Measurements from ENCODE around the gene SYS1. TPM values are rescaled to one million over a fixed set of nuclear protein-coding genes. Genes with fewer than 3 reads are reported as not detected.

The SYS1 gene
- 10 to 100 TPM; 28.2 to 48.4 (median 42.5) TPM for total RNA-seq

DNA sequence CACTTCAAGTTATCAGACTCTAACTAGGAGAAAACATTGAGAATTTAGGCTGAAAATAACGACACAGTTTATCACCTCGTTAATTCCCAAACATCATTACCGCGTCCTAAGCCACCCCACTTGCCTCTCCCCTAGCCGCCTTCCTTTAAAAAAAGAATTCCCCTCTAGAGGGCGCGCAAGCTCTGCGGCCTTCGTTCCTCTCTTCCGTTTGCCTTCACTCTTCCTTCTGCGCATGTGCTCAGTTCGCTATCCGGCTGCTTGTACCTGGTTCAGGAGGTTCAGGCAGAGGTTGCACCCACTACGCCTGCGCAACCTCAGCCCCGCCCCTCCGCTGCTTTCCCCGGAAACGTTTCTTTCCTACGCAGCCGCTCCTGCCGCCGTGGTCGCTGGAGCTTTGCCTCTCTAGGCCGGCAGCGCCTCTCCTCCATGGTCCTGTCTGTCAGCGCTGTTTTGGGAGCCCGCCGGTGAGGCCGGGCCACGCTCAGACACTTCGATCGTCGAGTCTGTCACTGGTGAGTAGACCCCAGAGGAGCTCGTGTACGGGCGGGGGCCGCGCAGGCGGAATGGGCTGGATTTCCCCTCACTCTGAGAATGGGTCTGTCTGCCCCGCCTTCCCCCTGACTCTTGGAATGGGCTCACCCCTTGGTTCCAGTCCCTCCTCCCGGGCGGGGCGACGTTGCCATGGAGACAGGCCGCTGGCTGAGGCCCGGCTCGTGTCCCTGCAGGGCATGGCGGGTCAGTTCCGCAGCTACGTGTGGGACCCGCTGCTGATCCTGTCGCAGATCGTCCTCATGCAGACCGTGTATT, at the start of gene SYS1:
SYS1 (plus strand) TSS at position 353 of the 807 bp plus-strand sequence; CDS start at position 729, 376 bp downstream.
- H3K27ac ChIP-seq (replicated peaks in 1 of 4) = peak within 1 kb of the TSS; percentile 91 to 96 (median 93)
- peak within 1 kb of the TSS; percentile 69 to 73 (median 69) for H3K4me3 ChIP-seq
- H3K36me3 ChIP-seq = peaks cover 22 to 32% (median 27%) of the 10 kb centered on the region in 4 donors
- intact Hi-C loops (cut with DNase I) = no loop called here
- H3K4me1 ChIP-seq = peaks cover 37 to 59% (median 52%) of the 10 kb centered on the region in 4 donors
- WGBS = under 1% methylated on average over 44 of the region's 55 CpGs
- peak; percentile 99 for DNase-seq (ENCODE audit: extremely low spot score)
- TF ChIP-seq, protein P1, sequence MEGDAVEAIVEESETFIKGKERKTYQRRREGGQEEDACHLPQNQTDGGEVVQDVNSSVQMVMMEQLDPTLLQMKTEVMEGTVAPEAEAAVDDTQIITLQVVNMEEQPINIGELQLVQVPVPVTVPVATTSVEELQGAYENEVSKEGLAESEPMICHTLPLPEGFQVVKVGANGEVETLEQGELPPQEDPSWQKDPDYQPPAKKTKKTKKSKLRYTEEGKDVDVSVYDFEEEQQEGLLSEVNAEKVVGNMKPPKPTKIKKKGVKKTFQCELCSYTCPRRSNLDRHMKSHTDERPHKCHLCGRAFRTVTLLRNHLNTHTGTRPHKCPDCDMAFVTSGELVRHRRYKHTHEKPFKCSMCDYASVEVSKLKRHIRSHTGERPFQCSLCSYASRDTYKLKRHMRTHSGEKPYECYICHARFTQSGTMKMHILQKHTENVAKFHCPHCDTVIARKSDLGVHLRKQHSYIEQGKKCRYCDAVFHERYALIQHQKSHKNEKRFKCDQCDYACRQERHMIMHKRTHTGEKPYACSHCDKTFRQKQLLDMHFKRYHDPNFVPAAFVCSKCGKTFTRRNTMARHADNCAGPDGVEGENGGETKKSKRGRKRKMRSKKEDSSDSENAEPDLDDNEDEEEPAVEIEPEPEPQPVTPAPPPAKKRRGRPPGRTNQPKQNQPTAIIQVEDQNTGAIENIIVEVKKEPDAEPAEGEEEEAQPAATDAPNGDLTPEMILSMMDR (IDR thresholded peaks at IDR 0.05) = peak; percentile 87 to 96 (median 93)
- TF ChIP-seq POLR2AphosphoS5 (IDR thresholded peaks at IDR 0.05) (peak; percentile 98), EP300 (IDR thresholded peaks at IDR 0.05) (no peak), POLR2A (IDR thresholded peaks at IDR 0.05; ENCODE audit: low read depth) (peak; percentile 73)
- H3K27me3 ChIP-seq = no peaks in the 10 kb centered on the region
- no peaks in the 10 kb centered on the region for H3K9me3 ChIP-seq

DNA sequence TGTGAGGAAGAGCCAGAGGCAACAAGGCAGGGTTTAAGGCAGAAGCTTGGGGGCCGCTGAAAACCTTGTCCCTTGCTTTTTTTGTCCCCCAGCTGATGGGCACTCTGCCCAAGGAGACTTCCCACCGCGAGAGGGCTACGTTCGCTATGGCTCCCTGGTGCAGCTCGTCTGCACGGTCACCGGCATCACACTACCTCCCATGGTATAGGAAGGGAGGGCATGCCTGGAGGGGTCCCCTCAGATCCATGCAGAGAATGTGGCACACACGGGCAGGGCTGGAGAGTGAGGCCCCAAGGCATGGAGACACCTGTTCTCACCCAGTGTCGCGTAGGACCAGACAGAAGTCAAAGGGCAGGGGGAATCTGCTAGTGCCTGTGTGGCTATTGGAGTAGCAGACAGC, 49.0 kb upstream of the SYS1 start:
- no peak for DNase-seq (ENCODE audit: extremely low spot score)
- Histone ChIP-seq H3K27me3 (peaks cover 0 to 79% (median 17%) of the 10 kb centered on the region in 4 donors), H3K27ac (replicated peaks in 1 of 4) (no peak overlapping the region), H3K4me1 (peaks cover 0 to 17% (median 7%) of the 10 kb centered on the region in 4 donors), H3K9me3 (no peaks in the 10 kb centered on the region), H3K36me3 (no peaks in the 10 kb centered on the region), H3K4me3 (no peak overlapping the region)
- TF ChIP-seq, protein P1 (IDR thresholded peaks at IDR 0.05) = no peak
- TF ChIP-seq POLR2AphosphoS5 (IDR thresholded peaks at IDR 0.05) = no peak
- no peak for TF ChIP-seq EP300 (IDR thresholded peaks at IDR 0.05)
- TF ChIP-seq POLR2A (IDR thresholded peaks at IDR 0.05; ENCODE audit: low read depth) = no peak
- intact Hi-C loops (cut with DNase I) = no loop called here
- WGBS = 85% methylated on average over 11 of the region's 11 CpGs

DNA sequence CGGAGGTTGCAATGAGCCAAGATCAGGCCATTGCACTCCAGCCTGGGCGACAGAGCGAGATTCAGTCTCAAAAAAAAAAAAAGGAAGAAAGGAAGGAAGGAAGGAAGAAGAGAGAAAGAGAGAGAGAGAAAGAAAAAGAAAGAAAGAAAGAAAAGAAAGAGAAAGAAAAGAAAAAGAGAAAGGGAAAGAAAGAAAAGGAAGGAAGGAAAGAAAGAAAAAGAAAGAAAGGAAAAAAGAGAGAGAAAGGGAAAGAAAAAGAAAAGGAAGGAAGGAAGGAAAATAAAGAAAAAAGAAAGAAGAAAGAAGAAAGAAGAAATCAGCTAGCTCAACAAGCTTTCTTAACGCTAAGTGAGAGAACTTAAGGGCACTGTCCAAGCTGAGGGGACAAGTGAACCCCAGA, 47.3 kb upstream of the SYS1 start:
- peaks cover 0 to 24% (median 7%) of the 10 kb centered on the region in 4 donors for H3K4me1 ChIP-seq
- H3K9me3 ChIP-seq = no peaks in the 10 kb centered on the region
- intact Hi-C loops (cut with DNase I) = no loop called here
- 82% methylated on average over 4 of the region's 4 CpGs for WGBS
- H3K27ac ChIP-seq (replicated peaks in 1 of 4) = no peak overlapping the region
- H3K4me3 ChIP-seq = no peak overlapping the region
- H3K36me3 ChIP-seq = no peaks in the 10 kb centered on the region
- peaks cover 0 to 70% (median 17%) of the 10 kb centered on the region in 4 donors for H3K27me3 ChIP-seq
- DNase-seq (ENCODE audit: extremely low spot score) = no peak
- TF ChIP-seq EP300 (IDR thresholded peaks at IDR 0.05) (no peak), POLR2AphosphoS5 (IDR thresholded peaks at IDR 0.05) (no peak), POLR2A (IDR thresholded peaks at IDR 0.05; ENCODE audit: low read depth) (no peak)
- TF ChIP-seq, protein P1 (IDR thresholded peaks at IDR 0.05) = no peak

DNA sequence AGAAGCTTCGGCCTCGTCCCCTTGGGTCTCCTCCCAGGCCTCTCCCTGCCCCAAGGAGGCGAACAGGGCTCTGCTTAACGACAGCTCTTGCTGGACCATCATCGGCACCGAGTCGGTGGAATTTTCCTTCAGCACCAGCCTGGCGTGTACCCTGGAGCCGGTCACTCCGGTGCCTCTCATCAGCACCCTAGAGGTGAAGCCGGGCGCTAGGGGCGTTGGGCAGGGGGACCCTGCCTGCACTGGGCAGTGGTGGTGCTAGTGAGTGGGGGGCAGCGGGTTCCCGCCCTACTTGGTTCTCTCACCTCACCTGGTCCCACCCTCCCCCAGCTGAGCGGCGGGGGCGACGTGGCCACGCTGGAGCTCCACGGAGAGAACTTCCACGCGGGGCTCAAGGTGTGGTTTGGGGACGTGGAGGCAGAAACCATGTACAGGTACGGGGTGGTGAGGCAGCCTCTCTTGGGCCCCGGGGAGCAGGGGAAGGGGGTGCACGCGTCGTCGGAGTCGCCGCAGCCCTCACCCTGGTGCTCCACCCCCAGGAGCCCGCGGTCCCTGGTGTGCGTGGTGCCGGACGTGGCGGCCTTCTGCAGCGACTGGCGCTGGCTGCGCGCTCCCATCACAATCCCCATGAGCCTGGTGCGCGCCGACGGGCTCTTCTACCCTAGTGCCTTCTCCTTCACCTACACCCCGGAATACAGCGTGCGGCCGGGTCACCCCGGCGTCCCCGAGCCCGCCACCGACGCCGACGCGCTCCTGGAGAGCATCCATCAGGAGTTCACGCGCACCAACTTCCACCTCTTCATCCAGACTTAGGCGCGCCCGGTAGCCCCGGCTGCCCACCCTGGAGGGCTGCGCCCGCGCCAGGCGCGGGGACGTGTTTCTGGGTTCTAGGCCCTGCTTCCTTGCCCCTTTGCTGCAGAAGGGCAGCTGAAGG, 46.5 kb upstream of the SYS1 start:
- no peak for DNase-seq (ENCODE audit: extremely low spot score)
- WGBS = 45% methylated on average over 11 of the region's 71 CpGs
- Histone ChIP-seq H3K36me3 (no peaks in the 10 kb centered on the region), H3K27me3 (peaks cover 0 to 65% (median 16%) of the 10 kb centered on the region in 4 donors), H3K4me1 (peaks cover 0 to 22% (median 7%) of the 10 kb centered on the region in 4 donors), H3K9me3 (no peaks in the 10 kb centered on the region), H3K4me3 (no peak overlapping the region), H3K27ac (replicated peaks in 1 of 4) (no peak overlapping the region)
- TF ChIP-seq, protein P1 (IDR thresholded peaks at IDR 0.05) = no peak
- TF ChIP-seq POLR2A (IDR thresholded peaks at IDR 0.05; ENCODE audit: low read depth) (no peak), POLR2AphosphoS5 (IDR thresholded peaks at IDR 0.05) (no peak), EP300 (IDR thresholded peaks at IDR 0.05) (no peak)
- intact Hi-C loops (cut with DNase I) = no loop called here

Data from esophagus muscularis mucosa (tissue), 4 donors.